GM18868 (cell line): ENCODE measurements around the gene PRKAR1B.

ENCODE experiments used
- ATAC-seq: cut with Tn5 transposase; IDR thresholded peaks from one replicate; pipeline ENCODE4 v1.9.1; 2021; ENCODE audit warnings: mild to moderate bottlenecking, moderate library complexity; ENCODE audit not compliant: unreplicated experiment

Gene PRKAR1B

DNA sequence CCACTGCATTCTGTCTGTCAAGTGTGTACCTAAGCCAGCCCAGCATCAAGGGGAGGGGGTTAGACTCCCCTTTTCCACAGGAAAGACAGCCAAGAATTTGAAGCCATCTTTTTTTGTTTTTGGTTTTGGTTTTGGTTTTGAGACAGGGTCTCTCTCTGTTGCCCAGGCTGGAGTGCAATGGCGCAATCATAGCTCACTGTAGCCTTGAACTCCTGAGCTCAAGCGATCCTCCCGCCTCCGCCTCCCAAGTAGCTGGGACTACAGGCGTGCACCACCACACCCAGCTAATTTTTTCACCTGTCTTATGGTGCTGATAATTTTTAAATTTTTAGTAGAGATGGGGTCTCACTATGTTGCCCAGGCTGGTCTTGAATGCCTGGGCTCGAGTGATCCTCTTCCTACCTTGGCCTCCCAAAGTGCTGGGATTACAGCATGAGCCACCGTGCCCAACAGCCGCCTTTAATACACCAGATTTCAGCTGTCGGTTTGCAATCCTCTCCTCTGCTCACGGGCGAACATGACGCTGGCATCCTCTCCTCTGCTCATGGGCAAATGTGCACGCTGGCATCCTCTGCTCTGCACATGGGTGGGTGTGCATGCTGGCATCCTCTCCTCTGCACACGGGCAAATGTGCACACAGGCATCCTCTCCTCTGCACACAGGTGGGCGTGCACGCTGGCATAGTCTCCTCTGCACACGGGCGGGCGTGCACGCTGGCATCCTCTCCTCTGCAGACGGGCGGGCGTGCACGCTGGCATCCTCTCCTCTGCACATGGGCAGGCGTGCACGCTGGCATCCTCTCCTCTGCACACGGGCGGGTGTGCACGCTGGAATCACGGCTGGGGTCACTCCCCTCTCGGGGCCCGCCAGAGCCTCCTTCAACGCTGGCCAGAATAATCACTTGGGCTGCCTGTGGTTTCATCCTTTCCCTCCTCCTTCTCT lies 151.4 kb downstream of the PRKAR1B start:
- no peak for ATAC-seq

DNA sequence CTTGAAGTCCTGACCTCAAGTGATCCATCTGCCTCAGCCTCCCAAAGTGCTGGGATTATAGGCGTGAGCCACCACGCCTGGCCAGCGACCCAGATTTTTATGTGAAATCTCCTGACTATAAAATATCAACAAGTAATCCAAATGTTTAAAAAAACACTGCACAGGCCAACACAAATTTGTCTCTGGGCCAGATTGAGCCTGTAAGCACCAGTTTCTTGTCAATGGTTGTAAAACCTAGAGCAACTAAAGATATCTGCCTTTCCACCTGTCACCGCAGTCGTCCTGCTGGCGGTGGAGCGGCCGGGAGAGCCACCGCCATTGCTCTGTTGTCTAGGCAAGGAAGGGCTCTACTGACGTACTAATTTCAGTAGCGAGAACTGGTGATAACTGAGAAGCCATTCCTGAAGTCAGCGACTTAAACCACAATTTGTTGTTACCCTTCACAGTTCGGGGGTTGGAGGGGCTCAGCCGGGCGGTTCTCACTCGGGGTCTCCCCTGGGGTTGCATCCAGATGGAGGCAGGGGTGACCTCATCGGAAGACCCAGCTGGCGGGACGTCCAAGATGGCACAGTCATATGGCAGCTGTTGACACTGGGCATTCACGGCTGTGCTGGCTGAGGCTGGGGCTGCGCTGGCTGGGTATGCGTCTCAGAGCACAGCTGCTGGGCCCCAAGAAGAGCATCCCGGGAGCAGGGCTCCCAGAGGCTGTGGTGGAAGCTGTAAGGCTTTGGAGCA lies 152.3 kb downstream of the PRKAR1B start:
- no peak for ATAC-seq

DNA sequence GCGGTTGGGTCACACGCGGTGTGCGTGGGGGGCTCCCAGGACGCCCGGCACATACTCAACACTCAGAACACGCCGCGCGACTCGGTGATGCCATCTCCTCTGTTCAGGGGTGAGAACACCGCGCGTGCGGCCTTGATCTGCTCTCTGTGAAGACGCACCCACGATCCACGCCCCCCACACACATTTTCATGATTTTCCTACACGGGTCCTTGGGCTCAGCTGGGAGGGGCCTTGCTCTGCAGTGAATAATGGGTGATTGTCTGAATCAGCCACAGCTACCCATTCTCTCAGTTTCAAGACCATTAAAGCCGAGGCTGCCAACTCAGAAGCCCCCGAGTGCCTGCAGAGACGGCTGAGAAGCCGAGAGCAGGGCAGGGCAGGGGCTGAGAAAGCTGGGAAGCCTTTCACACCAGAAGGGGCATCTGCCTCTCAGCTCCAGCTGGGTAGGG lies 153.1 kb downstream of the PRKAR1B start:
- no peak for ATAC-seq

DNA sequence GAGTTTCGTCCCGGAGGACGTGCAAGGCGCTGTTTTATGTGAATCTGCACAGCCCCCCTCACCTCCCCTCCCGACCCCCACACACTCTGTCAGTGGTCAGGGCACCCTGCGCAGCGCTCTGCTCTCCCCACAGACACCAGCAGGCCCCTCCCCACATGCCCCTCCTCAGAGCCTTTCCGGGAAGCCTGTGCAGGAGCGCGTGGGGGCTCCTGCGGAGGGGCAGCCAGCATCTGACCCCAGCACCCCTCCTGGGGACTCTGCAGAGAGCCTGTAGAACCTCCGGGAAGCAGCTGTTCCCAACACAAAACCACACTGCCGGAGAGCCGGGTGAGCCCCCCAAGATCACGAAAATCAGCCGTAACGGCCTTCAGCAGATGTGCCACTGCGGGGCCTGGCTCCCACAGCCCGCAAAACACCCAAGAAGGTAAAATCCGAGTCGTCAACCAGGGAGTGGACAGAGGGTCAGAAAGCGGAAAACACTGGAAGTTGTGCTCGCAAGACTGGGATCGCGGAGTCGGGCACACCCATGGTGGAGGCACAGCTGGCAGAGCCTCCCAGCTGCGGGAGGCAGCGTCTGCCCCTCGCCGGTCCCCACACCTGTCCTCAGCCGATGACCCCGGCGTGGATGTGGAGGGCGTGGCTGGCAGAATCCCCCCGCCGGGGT lies 153.7 kb downstream of the PRKAR1B start:
- no peak for ATAC-seq

DNA sequence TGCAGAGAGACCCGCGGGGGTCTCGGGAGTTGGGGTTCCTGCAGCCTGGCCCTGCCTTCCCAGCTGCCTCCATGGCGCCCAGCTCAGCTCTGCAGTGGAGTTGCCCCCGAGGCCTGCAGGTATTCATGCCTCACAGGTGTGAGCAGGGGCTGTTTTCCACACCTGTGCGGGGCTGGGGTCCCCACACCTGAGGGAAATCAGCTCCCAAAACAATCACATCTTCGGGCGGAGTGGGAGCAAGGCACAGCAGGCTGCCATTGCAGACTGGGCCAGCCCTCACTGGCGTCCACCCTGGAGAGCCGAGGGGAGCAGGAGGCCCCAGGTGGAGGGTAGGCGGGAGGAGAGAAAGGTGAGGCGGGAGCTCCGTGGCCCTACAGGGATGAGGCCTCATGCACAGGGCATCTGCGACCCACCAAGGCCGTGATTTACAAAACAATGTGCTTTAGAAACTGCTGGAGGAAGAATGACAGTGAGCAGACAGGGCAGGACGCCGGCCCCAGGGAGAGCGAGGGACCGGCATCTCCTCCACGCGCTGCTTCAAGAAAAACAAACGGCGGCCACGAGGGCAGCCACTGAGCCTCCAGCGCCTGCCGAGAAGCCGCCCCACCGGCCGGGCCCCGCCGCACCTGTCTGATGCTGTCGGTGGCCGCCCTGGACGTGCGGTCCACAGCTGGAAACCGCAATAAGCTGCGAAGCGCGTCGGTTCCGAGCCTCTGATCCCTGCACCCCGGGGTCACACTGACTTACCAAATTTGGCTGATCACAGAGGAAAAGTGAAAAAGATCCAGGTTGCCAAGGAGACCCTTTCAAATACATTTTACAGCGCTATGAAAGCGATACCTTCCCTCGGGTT lies 154.4 kb downstream of the PRKAR1B start:
- no peak for ATAC-seq

DNA sequence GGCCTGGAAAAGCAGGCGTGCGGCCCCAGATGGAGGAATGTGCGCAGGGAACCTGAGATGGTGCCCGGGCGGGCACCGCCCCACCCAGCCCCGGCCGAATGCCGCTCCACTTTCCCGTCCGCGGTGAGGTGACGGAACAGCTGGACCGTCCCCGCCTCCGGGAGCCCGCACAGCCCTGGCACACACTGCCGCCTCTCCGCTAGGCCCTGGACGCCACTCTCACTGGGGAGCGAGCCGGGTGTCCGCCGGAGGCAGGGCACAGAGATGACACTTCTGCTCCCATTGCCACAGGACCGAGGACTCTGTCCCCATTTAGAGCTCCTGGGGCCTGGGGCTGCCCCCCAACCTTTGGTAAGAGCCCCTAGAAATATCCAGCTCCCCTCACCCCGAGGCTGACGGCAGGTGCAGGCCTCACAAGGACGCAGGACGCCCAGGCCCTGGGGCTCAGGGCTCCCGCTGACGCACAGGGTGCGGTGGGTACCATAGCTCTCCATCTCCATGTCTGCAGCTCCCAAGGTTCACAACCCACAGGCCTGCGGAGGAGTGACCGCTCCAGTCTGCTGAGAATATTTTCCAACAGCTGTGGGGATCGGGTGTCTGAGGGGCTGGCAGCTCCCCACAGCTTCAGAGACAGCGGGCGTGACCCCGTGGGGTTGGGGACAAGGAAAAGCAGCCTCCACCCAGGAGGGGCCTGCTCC lies 155.2 kb downstream of the PRKAR1B start:
- no peak for ATAC-seq

DNA sequence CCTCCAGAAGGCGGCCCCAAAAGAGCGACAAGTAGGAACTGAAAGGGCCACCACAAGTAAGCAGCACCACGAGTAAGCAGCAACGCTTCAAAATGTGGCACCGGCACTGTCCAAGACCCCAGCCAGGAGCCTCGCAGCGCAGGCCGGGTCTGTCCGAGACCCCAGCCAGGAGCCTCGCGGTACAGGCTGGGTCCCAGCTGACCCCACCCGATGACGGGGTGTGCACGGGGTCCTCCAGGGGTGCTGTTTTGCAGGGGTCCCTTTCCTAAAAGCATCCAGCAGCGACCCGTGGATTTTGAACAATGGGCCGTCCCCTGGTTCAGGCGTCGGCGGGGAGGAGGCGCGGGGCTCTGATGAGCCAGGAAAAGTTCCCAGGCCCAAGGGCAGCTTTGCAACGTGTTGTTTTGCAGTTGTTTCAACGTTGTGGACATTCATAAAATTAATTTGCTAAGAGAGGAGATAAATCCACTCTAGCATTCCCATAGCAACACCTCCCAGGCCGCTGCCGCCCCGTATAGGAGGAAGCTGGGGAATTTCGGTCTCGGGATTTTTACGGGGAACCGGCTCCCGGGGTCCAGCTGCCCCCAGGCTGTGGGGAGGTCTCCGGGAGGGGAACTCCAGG lies 155.9 kb downstream of the PRKAR1B start:
- no peak for ATAC-seq

DNA sequence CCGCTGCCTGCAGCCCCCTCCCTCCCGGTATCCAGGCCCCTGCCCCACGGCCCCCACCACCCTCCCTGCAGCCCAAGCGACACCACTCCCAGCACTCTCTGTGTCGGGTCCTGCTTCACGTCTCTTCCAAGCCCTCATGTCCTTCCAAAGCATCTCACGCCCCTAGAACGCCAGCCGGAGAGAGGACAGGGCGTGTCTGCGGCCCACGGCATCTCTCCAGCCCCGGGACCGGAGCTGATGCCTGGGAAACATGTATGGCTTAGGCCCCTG lies 156.3 kb downstream of the PRKAR1B start:
- ATAC-seq, result no peak

DNA sequence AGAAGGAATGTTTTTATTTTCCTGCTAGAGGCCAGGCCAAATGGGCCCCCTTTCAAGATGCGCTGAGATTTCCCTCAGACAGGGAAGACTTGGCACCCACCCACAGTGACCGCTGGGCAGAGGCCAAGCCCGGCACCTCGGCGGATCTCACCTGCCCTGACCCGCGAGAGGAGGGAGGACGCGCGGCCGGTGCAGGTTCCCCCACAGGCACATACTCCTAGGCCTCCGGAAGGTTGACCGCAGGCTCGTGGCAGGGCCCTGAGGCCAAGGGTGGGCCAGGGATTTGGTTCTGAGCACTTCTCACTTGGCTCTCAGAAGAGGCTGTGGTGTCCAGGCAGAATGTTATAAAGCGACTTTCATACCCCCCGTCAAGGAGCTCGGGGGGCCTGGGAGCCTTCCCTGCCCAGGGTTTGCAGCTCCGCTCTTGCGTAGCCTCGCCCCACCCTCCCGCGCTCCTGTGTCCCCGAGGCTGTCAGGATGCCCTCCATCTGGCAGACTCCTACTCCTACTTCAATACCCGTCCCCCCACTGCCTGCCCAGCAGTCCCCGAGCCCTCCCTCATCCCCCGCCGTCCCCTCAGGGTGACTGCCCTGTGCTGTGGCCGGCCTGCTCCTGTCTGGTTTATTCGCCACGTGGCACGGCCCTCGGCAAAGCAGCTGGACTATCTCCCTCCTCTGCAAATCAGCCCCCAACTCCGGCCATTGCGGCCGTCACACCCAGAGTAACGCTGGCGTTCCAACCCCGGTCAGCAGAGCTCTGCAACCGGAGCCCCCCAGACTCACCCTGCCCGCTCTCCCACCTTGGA lies 156.9 kb downstream of the PRKAR1B start:
- no peak for ATAC-seq

DNA sequence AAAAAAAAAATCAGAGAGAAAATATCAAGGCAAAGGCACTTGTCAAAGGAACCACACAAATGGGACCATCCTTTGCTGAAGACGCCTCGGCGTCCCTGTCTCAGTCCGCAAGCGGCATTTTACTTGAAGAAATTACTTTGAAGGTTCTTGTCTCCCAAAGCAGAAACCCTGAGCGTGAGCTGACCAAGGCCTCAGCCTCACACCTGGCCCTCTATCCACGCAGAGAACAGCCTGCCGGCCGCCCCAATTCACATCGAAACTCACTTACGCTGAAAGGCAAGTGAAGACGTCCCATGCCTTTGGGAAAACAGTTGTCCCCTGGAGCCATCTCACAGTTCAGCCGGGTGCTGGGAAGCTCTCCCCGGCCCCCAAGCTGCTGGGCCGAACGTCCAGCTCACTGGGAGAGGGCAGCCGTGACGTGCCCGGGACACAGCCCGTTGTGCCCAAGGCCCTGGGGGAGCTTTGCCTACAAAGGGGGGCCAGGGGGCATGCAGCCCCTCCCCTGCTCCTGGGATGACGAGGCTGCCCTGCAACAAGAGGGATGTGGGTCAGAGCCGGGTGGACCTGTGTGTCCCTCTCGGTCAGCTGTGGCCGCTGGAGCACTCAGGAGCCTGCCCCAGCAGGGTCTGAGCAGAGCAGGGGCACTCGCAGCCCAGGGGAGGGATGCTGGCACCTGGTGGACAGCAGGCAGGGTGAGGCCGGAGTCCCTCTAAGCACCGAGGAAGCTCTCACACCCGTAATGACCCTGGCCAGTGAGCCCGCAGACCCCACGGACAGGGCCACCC lies 157.8 kb downstream of the PRKAR1B start:
- ATAC-seq, result no peak

DNA sequence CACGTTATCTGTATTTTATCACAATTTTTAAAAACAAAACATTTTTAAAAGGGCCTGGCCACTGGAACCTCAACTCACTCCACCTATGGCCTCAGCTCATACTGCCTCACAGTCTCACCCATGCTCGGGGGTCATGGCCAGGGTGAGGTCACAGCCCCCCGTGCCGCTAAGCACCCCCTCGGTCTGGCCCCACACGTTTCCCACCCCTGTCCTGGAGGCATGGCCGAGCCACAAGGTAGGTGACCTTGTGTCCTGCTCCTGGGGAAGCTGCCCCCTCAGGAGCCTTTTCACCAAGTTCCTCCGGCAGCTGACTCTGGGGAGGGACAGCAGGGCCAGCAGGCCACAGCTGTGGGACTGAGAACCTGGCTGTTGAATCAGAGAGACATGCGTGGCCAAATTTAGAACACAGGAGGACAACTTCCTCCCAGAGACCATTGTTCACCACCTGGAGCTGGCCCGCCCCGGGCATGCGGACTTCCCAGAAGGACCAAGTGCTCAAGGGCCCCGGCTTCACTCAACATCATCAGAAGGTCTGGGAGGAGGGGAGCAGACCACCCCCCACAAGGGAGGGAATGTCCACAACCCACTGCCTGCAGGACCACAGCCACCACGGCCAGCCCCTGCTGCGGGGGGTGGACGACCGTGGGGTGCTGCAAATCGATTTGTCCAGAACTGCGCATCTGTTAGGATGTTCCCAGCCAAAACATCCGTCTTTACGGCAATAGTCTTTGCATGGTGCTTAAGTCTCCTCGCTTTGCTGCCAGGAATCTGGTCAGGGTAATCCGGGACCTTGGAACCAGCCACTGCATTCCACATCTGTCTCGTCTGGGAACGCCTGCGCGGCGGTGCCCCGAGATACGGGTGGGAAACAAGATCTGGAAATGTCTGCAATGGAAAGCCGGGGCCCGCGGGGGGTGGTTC lies 158.8 kb downstream of the PRKAR1B start:
- ATAC-seq, result no peak

DNA sequence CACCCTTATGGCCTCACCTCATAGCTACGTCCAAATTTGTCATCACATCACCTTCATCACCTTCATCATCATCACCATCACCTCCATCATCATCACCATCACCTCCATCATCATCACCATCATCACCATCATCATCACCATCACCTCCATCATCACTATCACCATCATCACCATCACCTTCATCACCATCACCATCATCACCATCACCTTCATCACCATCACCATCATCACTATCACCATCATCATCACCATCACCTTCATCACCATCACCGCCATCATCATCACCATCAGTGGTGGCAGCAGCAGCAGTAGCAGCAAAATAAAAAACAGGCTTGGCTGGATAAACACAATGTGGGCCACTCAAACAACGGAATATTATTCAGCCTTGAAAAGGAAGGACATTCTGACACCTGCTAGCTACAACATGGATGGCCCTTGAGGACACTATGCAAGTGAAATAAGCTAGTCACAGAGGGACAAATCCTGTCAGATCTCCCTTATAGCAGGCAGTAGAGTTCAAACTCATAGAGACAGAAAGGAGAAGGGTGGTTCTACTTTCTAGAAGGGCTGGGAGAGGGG lies 159.7 kb downstream of the PRKAR1B start:
- ATAC-seq, result no peak

DNA sequence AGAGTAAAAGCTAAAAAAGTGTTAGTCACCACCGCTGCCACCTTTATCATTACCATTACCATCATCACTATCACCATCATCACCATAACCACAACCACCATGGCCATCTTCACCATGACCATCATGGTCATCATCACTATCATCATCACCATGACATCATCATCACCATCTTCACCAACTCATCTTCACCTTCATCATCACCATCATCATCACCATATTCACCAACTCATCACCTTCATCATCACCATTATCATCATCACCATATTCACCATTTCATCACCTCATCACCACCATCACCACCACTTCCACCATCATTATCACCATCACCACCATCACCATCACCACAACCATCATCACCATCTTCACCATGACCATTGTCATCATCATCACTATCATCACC lies 161.0 kb downstream of the PRKAR1B start:
- no peak for ATAC-seq

DNA sequence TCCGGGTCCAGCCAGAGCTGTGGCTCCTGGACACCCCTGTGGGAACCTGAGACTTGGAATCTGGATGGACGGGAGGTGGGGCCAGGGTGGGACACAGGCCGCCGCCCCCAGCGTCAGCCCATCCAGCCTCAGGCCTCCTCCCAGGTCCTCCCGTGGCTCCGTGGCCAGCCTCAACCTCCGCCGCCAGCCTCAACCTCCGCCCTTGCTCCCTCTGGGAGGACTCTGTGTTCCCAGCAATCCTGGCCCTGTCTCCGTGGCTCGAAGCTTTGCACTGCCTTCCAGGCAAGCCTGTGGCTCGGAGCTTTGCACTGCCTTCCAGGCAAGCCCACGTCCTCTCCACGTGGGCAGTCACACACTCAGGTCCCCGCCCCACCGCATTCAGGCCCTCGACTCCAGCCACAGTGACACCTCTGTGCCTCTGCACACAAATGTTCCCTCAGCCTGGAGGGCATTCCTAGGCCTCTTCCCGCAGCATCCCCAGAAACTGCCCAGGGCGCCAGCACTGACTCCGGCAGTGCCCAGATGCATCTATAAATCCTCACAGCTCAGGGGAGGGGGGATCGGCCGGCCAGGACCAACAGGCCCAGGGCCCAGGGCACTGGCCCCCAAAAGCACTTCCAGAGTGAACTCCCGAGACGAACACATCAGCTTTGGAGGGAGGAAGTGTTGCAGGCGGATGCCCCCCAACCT lies 162.8 kb downstream of the PRKAR1B start:
- no peak for ATAC-seq

DNA sequence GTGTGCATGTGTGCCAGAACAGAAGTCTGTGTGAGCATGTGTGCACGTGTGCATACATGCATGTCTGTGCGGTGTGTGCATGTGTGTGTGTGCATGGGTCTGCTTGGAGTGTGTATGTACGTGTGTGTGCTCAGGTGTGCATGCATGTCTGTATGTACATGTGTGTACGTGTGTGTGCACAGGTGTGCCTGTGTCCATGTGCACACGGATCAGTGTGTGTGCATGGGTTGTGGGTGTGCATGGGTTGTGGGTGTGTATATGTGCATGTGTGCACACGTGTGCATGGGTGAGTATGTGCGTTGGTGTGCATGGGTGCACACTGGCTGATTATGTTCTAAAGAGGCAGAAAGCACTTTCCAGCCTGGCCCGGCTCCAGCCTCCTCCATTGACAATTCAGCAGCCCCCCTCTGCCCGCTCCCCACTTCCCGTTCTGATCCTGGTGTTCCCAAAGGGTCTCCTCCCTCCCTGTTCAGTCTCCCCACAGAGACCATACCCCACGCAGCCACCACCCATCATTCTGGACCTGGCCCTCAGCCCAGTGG lies 163.4 kb downstream of the PRKAR1B start:
- no peak for ATAC-seq
